Activated T-cell treated with anti-CD3 and anti-CD28 coated beads for 1 hour (primary cell): Measurements from ENCODE around the gene ARHGAP31.
"Not testable (repeated sequence)": the region's sequence is repeated elsewhere in the genome, so short reads cannot be mapped to it uniquely, and the experiment has no call there.

Experiments used
- DNase-seq: peaks from one replicate; pipeline ENCODE4 v3.0.0-alpha.2; 2020; ENCODE audit warnings: low read depth

The ARHGAP31 gene, protein sequence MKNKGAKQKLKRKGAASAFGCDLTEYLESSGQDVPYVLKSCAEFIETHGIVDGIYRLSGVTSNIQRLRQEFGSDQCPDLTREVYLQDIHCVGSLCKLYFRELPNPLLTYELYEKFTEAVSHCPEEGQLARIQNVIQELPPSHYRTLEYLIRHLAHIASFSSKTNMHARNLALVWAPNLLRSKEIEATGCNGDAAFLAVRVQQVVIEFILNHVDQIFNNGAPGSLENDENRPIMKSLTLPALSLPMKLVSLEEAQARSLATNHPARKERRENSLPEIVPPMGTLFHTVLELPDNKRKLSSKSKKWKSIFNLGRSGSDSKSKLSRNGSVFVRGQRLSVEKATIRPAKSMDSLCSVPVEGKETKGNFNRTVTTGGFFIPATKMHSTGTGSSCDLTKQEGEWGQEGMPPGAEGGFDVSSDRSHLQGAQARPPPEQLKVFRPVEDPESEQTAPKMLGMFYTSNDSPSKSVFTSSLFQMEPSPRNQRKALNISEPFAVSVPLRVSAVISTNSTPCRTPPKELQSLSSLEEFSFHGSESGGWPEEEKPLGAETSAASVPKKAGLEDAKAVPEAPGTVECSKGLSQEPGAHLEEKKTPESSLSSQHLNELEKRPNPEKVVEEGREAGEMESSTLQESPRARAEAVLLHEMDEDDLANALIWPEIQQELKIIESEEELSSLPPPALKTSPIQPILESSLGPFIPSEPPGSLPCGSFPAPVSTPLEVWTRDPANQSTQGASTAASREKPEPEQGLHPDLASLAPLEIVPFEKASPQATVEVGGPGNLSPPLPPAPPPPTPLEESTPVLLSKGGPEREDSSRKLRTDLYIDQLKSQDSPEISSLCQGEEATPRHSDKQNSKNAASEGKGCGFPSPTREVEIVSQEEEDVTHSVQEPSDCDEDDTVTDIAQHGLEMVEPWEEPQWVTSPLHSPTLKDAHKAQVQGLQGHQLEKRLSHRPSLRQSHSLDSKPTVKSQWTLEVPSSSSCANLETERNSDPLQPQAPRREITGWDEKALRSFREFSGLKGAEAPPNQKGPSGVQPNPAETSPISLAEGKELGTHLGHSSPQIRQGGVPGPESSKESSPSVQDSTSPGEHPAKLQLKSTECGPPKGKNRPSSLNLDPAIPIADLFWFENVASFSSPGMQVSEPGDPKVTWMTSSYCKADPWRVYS (N-terminal part only)

DNA sequence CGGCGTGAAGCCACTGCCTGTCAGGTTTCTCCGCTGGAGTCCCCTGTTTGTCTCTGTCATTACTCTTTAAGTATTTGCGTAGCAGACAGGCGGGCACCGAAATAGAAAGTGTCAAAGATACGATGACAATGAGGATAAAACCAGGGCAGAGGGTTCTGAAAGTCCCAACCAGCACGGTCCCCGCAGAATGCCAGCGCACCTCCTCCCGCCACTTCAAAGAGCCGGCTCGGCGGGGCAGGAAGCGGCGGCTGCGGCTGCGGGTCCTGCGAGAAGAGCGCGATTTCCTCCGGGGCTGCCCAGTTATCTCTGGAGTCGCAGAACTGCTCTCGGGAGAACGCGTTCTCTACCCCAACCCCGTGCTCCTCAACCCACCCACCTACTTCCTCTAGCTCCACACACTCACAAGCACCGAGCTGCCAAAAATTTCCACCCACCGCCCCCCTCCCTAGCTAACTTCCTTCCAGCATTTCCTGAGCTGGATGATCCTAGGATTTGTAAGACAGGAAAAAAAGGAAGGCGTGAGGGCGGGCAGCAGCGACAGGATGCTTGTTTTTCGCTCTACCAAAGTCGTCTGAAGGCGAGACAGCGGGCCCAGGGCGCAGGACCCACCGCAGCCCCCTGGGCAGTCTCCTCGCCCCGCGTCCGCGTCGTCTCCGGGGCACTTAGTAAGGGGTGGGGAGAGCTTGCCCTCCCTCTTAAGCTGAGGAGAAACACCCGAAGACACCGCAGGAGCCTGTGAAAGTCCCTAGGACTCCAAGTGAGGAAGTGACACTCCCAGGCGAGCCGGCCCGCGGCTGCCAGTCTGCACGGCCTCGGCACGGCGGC lies at the start of gene ARHGAP31:
TSS of gene ARHGAP31 (plus strand) at position 513 of the 825 bp plus-strand sequence. CDS start 522 bp downstream, outside the sequence.
- peak; percentile 62 for DNase-seq

DNA sequence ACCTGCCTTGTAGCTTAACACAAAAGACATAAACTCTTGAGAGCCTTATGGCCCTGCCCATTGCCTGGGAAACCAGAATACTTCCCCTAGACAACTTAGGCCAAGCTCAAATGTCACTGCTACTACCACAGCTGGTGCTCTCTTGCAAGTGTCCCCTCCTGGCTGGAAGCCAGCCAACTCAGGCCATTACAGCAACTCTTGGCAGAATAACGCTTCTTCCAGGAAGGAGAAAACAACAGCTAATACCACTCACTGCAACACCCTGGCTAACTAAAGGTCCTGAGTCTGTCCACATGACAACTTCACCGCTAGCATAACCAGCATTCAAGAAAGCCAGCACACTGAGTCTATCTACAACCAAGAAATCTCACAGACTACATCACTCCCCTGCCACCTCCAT lies 48.4 kb upstream of the ARHGAP31 start:
- no peak for DNase-seq

DNA sequence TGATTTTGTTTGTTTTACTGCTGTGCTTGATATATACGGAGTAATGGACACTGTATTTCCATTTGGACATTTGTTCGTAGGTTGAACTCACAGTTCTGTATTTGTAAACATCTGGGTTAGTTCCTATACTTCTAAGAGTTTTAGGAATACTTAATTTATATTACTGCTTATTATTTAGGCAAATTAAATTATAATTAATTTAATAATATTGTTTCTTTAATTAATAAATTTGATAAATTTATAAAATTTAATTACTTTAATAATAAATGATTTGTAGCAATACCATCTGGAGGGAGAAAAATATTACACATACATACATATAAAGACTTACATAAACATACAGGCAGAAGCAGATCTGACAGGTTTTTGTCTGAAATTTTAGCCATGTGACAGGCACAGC lies 39.0 kb upstream of the ARHGAP31 start:
- no peak for DNase-seq

DNA sequence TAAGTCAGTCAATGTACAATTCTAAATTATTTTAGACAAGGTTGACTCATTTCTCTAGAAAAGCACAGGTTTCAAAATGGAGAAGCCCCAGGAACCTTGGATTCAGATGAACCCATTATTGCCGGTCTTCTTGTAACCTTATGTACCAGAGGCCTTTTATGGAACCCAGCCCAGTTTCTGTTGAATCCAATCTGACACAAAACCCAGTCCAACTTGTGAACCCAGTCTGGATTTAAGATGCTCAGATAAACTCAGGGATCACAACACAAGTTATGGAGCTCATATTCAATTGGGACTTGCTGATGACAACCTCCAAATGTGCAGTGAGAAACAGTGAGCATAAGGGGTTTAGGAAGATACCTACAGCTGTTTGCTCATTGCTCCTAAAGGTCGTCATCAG lies 37.1 kb upstream of the ARHGAP31 start:
- no peak for DNase-seq

DNA sequence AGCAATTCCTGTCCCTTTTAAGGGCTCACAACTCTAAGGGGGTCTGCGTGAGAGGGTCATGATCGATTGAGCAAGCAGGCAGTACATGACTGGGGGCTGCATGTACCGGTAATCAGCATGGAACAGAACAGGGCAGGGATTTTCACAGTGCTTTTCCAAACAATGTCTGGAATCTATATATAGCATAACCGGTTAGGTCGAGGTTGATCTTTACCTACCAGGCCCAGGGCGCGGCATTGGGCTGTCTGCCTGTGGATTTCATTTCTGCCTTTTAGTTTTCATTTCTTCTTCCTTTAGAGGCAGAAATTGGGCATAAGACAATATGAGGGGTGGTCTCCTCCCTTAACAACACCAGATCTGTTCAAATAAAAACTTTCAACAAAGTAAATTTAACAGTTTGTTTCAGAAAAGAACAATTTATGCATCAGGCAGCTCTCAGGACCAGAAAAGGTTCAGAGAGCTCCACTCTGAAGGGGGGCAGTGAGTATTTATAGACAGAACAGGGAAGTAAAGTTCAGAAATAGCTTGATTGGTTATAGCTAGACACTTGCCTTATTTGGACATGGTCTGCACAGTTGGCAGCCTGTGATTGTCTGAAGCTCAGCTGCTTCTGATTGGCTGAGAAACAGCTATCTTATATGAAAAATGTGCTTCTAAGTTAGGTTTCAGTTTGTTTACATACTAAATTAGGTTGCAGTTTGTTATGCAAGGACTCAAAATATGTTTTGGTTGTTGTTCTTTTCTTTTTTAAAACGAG lies 36.4 kb upstream of the ARHGAP31 start:
- DNase-seq = no peak

DNA sequence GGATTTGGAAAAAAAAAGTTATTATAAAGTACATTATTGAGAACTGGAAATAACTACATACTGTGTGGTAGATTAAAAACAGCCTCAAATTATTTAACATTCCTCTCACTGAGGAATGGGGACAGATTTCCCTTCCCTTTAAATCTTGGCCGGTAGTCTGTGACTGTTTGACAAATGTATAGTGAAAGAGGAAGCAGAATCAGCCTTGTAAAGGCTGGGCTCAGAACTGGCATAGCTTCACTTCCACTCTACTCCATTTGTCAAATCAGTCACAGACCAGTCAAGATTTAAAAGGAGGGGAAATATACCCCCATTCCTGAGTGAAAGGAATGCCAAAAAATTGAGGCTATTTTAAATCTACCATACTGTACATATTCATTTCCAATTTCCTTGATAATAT lies 35.3 kb upstream of the ARHGAP31 start:
- no peak for DNase-seq

DNA sequence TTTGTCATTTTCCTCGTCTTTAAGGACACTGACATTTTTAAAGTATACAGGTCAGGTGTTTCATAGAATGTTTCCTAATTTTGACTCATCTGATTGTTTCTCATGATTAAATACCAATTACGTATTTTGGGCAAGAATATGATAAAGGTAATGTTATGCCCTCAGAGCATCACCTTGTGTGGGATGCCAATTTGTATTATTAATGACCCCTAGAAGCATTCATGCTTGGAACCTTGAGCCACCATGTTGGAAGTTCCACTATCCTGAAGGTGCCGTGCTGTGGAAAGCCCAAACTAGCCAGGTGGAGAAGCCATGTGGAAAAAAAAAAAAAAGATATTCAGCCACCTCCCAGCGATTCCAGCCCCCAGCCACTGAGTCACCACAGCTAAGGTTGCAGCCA lies 34.4 kb upstream of the ARHGAP31 start:
- no peak for DNase-seq

DNA sequence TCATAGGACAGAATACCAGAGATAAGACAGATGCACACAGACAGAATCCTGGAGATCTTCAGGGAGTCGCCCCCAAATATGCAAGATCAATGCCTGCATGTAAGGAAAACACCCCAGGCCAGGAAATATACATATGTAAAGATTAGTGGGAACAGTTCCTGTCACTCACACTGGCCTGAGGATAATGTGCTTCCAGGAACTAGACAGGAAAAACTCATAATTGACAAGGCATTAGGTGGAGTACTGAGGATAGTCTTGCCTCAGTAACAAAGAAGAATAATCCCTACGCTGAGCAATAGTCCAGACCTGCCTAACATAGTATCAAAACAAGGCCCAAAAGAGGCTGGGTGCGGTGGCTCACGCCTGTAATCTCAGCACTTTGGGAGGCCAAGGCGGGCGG lies 33.1 kb upstream of the ARHGAP31 start:
- no peak for DNase-seq

DNA sequence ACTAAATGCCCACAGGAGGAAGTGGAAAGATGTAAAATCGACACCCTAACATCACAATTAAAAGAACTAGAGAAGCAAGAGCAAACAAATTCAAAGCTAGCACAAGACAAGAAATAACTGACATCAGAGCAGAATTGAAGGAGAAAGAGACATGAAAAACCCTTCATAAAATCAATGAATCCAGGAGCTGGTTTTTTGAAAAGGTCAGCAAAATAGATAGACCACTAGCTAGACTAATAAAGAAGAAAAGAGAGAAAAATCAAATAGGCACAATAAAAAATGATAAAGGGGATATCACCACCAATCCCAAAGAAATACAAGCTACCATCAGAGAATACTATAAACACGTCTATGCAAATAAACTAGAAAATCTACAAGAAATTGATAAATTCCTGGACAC lies 24.0 kb upstream of the ARHGAP31 start:
- not testable (repeated sequence) for DNase-seq

DNA sequence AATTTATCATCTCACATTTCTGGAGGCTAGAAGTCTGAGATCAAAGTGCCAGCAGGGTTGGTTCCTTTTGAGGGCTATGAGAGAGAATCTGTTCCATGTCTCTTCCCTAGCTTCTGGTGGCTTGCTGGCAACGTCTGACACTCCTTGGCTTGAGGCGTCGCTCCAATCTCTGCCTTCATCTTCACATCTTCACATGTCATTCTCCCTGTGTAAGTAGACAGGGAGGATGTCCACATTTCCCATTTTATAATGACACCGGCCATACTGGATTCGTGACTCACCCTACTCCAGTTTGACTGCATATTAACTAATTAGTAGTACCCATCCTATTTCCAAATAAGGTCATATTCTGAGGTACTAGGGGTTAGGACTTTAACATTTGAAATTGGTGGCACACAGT lies 17.5 kb upstream of the ARHGAP31 start:
- DNase-seq = no peak

DNA sequence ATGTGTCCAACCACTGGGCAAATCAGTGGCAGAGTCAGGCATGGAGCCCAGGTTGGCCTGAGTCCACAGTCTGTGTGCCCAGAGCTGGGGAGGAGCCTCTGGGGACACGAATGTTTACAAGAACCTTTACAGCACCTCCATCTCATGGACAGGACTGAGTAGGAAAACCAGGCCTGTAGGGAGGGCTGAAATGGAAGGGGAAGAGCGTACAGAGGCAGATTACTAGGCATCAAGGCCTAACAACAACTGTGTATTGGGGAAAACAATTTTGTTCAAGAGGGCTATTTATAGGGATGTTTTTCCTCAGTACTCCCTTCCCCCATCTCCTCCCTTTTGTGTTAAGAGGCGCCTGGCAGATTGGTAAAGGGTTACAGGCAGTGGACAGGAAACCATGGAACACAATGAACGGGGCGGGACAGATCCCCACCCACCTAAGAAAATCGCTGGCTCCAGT lies 15.1 kb upstream of the ARHGAP31 start:
- no peak for DNase-seq

DNA sequence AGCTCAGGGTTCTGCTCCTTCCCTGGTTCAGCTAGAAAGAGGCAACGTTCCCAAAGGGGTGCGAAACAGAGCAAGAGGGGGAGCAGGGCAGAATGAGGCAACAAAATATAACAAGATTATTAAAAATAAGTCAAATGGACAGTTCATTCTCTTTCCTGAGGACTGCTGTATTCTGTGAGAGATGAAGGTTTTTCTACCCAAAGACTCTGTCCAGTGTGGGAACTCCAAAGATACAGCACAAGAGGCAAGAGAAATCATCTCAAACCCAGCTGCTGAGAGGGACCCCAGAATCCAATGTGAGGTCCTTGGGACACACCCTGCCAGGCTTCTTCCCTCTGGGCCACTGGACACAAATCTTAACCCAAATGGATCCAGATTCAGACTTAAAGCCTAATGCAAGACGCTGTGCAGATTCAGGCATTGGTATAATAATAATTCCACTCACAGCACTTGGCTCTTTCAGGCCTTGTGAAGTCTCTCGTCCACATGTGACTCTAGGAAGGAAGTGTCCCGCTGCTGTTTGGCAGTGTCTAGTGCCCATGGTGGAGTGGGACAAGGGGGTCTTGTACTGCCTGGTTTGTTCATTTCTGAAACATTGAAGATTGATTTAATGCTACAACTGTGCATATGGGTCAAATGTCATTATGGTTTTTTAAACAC lies 14.5 kb upstream of the ARHGAP31 start:
- DNase-seq = no peak

DNA sequence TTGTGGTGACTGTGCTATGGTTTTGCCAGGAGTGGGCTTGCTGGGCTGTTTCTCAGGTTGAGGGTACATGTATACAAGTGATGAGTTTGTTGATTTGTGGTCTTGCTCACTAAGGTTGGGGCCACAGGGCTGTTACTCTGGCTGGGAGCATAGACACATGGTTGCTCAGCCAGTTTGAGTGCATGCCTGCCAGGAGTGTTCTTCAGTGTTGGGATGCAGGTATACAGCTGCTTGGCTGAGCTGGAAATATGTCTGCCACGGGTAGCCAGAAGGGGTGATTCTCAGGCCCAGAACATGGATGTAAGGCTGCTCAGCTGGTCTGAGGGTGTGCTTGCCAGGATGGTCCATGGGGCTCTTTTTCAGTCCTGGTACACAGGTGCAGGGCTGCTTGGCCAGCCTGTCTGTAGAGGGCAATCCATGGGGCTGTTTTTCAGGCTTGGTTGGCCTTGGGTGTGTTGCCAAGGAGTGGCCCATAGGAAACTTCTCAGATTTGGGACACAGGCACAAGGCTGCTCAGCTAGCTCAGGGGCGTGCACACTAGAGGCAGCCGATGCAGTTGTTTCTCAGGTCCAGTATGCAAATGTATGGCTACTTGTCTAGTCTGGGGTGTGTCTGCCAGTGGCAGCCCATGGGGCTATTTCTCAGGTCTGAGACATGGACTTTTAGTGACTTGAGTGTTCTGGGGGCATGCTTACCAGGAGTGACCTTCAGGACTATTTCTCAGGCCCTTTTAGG lies 5.3 kb upstream of the ARHGAP31 start:
- no peak for DNase-seq

DNA sequence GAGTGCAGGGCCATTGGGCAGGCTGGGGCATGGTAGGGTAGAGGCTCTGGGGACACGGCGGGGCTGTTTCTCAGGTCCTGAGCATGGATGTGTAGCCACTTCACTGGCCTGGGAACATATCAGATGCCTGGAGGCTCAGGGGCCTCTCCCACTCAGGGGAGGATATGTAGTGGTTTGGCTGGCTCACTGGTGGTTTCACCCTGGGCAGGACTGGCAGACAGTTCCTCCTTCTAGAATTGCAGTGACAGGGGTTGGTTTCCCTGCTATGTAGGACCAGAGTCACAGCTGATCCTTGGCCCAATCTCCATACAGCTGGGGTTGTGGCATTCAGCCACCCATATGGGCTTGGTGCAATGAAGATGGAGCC lies 4.8 kb upstream of the ARHGAP31 start:
- DNase-seq = no peak

DNA sequence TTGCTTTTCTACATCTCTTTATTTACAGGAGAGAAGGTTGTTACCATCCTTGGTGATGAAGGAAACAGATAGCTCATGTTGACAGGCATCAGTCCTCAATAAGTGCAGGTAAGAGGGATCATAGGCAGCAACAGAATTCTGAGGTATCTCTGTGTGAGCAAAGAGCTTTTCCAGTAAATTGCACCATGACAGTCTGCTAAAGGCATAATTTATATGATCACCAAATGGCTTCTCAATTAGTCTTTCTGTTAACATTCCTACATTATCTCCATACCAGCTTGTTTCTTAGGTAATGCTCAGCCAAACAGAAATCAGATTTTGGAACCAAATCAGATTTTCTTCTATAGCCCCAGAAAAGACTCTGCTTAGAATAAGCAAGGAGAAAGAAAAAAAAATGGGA lies 3.6 kb upstream of the ARHGAP31 start:
- DNase-seq = no peak

DNA sequence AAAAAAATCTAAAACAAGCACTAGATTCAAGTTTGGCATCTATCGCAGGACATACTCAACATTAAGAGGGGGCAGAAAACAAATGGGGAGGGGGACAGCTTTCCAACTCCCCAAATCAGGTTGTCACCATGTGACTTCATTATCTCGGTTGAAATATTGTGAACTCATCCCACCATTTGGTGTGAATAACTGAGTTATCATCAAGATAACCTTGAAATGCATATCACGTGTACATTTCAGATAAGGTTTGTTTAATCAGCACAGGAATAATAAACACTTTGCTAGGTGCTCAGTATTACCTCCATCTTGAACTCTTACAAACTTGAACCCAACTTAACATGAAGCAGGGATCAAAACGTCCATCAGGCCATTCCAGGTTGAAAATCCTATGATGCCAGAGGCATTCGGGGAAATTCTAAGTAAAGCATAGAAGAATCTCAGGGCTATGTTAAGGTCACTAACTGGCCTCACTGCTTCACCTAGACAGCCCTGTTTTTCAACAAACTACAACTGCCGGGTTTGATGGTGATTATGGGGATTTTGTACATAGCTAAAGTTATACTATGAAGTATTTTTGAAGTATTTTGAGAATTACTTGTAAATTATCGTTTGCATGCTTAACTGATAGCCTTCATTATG lies 3.0 kb upstream of the ARHGAP31 start:
- DNase-seq = no peak

DNA sequence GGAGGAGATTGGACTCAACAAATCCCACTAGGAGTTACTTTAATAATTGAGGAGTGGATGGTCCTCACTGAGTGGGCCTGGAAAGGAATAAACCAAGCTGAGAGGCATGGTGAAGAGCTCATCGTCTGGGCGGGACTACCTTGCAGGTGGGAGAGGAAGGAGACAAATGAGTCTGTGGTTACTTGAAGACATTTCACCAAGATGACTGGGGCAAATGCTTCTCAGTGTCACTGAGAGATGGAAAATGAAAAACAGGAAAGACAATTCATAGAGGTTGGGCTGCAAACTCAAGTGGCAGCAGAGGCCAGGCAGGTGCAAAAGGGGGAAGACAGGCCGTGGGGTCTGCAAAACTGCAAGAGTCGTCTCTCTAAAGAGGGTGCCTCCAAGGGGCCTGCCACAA lies 1.5 kb upstream of the ARHGAP31 start:
- DNase-seq = peak; percentile 9

DNA sequence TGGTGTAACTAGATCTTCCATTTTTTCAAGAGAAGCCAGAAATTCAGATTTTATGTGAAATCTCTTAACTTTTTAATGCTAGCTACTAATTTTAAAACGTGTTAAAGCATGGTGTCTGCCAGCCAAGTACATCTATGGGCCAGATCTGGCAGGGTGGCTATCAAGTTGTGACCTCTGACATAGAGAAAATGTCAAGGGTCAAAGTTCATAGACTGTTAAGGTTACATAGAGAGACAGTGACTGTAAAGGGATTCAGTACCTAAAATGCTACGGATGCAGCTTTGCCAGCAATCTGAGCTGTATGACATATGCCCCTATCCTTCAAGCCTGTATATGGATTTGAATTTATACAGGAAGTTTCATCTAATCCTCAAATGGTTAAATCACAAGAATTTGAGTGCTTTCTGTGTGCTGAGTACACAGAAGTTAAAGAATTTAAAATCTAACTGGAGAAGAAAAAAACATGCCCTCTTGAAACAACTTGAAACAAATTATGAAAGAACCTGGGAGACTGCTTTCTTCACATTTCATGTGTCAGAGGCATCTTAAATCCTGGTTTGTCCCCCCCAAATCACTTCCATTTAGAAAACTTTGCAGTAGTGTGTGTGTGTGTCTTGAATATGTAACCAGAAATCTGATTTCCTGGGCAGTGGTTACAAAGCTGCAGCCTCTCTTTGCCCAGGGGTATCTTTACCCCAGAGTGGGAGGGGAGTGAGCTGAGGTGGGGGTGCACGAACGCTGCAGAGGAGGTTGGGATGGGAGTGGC lies 895 bp upstream of the ARHGAP31 start:
- DNase-seq = no peak
